Muscle of back (tissue), 11 donors: ENCODE results near the gene IRF2BP2. TPM values are rescaled to one million over a fixed set of nuclear protein-coding genes. Genes with fewer than 3 reads are reported as not detected.

ENCODE experiments used
- DNase-seq, 3 donors: peaks; one replicate each; pipeline versions ENCODE4 v3.0.0 to v3.0.0-alpha.2; 2013
- polyA plus RNA-seq, 10 donors: library from polyadenylated mRNA; unstranded; fragments of 120-200 nt; gene quantifications; one replicate each; pipeline ENCODE4 v1.2.1, GENCODE V29; 2013; ENCODE audit not compliant: insufficient read length in 10 of 10

The IRF2BP2 gene
- polyA plus RNA-seq, 10 donors: 56.1 to 83.4 (median 73.6) TPM

GRCh38 chr1:234561319-234561718 is 48.7 kb downstream of the IRF2BP2 start:
- DNase-seq: no peak

- no peak for DNase-seq
Measured at GRCh38 chr1:234559902-234560676, 49.9 kb downstream of the IRF2BP2 start.

- no peak for DNase-seq
Measured at GRCh38 chr1:234559152-234559901, 50.7 kb downstream of the IRF2BP2 start.

- DNase-seq: no peak
Measured at GRCh38 chr1:234558330-234558836, 51.6 kb downstream of the IRF2BP2 start.

- DNase-seq: no peak
Measured at GRCh38 chr1:234556245-234556943, 53.6 kb downstream of the IRF2BP2 start.

GRCh38 chr1:234555390-234556024 is 54.5 kb downstream of the IRF2BP2 start:
- DNase-seq: no peak

GRCh38 chr1:234554698-234555311 is 55.2 kb downstream of the IRF2BP2 start:
- peak in 1 of 3 donors; percentile 38 for DNase-seq

Other genes starting within 250 kb of the IRF2BP2 start
- gene COA6, start 236.7 kb downstream of the IRF2BP2 start, polyA plus RNA-seq: 10 to 100 TPM; 25.0 to 34.5 (median 30.4) TPM
- gene TARBP1, start 131.0 kb downstream of the IRF2BP2 start, polyA plus RNA-seq: 10 to 100 TPM; 16.1 to 57.3 (median 23.6) TPM